ENCODE results near the gene G6PC1.
"Not testable (repeated sequence)": the region's sequence is repeated elsewhere in the genome, so short reads cannot be mapped to it uniquely, and the experiment has no call there.

The G6PC1 gene

DNA sequence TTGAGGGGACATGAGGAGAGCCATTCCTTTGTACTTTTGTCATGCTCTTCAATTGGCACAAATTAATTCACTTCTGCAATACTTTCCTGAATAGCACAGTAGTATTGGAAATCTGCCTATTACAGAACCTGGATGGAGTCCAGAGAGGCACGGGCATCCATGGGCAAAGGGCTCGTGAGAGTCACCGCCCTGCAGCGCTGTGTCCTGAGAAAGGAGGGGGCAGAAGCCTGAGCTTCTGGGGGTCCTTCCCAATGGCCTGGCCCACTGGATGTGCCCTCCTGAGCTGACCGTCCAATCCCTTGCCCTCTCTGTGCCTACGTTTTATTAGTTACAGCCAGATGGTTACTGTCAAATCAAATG is 3.5 kb downstream of the G6PC1 start:
- no peak for DNase-seq

DNA sequence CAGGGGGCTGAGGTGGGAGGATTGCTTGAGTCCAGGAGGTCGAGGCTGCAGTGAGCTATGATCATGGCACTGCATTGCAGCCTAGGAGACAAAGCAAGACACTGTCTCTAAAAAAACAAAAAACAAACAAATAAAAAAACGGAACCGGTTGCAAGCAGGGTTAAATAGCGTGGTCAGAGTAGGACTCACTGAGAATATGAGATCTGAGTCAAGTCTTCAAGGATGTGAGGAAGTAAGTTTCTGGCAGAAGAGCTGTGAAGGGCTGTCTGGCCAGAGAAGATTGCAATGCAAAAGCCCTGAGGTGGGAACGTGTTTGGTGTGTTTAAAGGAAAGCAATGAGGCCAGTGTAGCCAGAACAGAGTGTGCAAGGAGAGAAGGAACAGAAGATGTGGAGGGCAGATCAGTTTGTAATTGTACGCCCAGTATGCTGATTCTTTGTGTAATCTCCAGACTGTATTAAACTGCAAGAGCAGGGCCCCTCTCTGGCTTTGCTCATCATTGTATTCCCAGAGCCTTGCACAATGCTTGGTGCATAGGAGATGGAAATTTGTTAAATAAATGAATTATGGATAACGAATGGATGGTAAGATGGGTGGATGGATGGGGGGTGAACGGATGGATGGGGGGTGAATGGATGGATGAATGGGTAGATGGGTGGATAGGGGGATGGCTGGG is 6.3 kb downstream of the G6PC1 start:
- DNase-seq: no peak

DNA sequence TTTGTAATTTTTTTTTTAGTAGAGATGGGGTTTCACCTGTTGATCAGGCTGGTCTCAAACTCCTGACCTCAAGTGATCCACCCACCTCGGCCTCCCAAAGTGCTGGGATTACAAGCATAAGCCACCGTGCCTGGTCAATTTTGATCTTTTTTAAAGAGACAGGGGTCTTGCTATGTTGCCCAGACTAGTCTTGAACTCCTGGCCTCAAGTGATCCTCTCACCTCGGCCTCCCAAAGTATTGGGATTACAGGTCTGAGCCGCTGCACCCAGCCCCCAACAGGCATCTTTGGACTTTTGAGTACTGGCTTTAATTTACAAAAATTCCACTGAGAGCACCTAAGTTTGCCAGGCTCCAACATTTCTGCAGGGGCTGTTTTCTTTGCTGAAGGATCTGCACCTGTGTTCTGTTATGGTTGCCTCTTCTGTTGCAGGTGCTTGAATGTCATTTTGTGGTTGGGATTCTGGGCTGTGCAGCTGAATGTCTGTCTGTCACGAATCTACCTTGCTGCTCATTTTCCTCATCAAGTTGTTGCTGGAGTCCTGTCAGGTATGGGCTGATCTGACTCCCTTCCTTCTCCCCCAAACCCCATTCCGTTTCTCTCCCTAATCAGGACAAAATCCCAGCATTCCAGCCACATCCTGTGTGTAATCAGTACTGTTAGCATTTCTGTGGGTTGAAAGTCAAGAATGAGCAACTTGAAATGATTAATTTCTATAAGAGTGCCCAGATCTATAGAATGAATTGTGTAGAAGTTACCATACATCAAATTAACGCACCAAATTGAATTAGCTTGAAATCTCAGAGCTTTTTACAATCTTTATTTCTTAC is 8.5 kb downstream of the G6PC1 start:
- no peak for DNase-seq

DNA sequence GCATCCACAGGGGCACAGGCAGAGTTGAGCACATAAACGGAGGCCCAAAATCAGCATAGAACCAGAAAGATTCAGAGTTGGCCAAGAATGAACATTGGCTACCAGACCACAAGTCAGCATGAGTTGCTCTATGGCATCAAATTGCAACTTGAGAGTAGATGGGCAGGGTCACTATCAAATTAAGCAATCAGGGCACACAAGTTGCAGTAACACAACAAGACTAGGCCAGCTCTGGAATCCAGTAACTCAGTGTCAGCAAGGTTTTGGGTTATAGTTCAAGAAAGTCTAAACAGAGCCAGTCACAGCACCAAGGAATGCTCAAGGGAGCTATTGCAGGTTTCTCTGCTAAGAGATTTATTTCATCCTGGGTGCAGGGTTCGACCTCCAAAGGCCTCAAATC is 12.9 kb downstream of the G6PC1 start:
- DNase-seq: no peak

DNA sequence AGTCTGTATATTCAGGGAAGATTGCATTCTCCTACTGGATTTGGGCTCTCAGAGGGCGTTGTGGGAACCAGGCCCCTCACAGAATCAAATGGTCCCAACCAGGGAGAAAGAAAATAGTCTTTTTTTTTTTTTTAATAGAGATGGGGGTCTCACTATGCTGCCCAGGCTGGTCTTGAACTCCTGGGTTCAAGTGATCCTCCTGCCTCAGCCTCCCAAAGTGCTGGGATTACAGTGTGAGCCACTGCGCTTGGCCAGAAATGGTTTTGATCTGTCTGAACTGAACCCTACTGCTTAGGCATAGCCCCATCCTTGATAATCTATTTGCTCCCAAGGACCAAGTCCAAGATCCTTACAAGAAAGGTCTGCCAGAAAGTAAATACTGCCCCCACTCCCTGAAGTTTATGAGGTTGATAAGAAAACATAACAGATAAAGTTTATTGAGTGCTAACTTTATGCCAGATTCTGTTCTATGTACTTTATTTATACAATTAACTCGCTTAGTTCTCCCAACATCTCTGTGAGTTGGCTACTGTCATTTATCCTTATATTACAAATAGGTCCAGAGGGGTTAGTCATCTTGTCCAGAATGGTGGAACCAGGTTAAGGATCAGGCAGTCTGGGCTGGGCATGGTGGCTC is 13.5 kb downstream of the G6PC1 start:
- DNase-seq: no peak

DNA sequence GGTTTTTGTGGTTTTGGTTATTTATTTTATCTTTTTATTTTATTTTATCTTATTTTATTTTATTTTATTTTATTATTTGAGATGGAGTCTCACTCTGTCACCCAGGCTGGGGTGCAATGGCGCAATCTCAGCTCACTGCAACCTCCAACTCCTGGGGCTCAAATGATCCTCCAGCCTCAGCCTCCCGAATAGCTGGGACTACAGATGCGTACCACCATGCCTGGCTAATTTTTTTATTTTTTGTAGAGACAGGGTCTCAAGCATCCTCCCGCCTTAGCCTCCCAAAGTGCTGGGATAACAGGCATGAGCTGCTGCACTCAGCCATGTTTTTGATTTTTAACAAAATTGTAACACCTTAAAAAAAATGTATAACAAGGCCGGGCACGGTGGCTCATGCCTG is 14.7 kb downstream of the G6PC1 start:
- DNase-seq: not testable (repeated sequence)

DNA sequence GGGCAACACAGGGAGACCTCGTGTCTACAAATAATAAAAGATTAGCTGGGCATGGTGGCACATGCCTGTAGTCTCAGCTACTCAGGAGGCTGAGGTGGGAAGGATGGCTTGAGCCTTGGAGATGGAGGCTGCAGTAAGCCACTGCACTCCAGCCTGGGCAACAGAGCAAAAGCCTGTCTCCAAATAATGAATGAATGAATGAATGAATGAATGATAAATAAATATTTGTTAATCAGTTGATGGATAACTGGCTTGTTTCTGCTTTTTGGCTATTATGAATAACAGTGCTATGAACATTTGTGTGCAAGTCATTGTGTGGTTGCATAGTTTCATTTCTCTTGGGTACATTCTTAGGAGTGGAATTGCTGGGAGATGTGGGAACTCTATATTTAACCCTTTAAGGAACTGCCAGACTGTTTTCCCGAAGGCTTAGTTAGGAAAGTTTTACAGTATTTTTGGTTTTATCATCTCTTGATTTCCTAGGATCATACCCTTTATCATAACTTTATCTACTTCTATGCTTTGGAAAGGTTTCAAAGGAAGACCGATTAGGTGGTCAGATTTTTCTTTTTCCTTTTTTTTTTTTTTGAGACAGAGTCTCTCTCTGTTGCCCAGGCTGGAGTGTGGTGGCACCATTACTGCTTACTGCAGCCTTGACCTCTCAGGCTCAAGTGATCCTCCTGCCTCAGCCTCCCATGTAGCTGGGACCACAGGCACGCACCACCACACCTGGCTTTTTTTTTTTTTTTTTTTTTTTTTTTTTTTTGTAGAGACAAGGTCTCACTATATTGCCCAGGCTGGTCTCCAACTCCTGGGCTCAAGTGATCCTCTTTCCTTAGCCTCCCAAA is 16.0 kb downstream of the G6PC1 start:
- not testable (repeated sequence) for DNase-seq

DNA sequence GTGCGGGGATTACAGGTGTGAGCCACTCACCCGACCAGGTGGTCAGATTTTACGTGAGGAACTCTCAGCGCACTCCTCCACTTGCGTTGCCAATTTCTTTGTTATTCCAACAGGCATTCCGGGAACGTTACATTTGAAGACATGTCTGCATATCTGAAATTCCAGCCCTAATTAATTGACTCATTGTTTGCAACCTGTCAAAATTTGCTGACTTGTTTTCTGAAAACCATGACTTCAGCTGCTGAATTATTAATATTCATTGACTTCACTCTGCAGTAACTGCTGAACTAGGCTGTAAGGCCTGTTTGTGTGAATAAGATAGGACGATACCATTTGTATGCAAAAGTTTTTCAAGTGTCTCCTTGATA is 16.6 kb downstream of the G6PC1 start:
- no peak for DNase-seq

DNA sequence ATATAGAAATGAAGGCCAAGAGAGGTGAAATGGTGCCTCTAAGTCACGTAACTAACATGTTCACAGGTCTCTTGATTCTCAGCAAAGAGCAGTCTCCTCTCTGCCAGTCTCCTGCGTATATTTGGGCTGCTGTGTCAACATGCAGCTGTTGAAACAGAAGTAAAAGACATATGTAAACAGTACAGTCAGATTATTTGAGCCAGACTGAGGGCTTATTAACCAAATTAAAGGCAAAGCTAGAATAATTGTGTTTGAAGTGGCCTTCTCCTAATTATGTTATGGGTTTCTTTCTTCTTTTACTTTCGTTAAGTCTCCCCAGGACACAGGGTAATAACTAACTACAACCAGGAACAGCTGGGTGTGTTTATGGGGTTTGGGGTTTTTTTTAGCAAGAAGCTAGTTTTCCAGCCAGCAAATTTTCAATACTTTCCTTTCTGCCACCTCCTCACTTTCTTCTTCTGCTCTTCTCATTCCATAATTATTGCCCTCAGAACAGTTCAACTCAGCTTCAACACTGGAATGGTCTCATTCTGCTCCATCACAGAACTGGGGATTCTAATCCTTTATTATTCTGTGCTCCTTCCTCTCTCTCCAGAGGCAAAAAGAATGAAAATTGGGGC is 18.4 kb downstream of the G6PC1 start:
- DNase-seq: no peak

DNA sequence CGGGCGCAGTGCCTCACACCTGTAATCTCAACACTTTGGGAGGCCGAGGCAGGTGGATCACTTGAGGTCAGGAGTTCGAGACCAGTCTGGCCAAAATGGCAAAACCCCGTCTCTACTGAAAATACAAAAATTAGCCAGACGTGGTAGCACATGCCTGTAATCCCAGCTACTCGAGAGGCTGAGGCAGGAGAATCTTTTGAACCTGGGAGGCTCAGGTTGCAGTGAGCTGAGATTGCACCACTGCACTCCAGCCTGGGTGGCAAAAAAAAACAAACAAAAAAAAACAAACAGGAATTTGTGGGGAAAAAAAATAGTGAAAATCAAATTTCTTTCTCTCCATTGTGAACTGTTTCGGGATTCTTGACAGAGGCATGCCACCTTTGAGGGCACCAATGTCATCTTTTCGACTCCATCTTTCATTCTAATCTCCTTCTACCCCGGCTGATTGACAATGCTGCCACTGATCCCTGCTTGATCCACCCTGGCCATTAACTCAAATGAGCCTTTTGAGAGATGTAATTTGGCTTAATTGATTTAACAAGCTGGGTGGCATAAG is 19.0 kb downstream of the G6PC1 start:
- not testable (repeated sequence) for DNase-seq

DNA sequence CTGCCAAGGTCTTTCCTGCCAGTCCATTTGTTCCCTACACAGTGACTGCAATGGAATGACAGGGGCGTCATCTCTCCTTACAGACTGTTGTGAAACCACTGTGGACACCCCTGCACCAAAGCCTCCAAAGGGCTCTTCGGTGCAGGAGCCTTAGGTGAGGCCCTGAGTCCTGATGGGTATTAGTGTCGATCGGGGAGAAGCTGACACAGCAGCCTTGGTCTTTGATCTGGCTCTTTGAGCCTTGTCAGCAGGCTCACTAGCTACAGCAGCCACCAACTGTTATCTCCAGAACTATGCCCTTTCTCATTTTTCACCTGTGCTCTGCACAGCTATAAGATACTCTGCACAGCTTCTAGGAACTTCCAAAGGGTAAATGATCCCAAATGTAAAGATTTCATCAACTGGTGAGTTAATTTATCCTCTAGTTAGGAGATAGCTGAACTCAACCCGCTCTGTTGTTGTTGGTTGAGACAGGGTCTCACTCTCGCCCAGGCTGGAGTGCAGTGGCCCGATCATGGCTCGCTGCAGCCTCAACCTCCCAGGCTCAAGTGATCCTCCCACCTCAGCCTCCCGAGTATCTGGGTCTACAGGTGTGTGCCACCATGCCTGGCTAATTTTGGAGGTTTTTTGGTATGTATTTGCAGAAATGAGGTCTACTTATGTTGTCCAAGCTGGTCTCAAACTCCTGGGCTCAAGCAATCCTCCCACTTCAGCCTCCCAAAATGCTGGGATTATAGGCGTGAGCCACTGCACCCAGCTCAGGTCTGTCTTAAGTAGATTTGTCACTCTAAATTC is 19.7 kb downstream of the G6PC1 start:
- no peak for DNase-seq

DNA sequence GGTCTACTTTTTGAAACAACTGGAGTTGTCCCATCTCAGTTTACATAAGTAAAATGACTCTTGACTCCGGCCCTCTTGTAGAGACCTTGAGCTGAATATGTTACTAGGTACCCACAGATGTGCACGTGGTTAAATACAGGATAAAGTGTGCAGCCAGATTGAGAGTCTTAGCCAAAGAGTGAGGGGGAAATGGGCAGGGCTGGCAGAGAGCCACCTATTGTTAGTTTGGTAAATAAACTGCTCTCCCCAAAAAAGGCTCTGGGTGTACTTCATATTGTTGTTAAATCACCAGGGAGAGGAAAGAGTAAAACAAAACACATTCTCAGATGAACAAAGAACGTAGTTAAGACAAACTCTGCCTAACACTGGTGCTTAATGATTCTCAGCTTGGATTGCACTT is 20.3 kb downstream of the G6PC1 start:
- no peak for DNase-seq

DNA sequence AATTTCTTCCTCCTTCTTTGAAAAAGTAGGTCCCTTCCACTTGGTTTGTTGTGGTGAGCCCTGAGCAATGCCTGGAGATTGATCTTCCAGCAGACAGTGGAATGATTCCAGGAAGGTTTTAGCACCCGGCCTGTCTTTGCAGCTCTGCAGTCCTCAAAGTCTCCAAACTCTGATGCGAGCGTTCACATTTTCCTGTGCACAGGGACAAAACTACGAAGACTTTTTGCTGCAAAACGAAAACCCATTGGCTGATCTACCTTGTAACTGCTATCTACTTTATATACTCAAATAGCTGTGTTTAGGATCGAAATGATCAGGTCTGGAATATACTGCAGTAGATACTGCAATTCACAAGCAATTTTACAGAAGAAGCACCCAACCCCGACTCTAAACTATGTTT is 21.7 kb downstream of the G6PC1 start:
- no peak for DNase-seq

DNA sequence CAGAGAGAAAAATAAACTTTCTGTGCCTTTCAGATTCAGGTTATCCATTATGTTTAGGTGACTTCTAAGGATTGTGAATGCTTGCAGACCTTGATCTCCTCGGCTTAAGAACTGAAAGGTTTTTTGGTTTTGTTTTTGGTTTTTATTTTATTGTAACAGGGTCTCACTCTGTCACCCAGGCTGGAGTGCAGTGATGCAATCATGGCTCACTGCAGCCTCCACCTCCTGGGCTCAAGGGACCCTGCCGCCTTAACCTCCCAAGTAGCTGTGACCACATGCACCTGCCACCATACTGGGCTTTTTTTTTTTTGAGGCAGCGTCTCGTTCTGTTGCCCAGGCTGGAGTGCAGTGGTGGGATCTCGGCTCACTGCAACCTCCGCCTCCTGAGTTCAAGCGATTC is 22.9 kb downstream of the G6PC1 start:
- DNase-seq: not testable (repeated sequence)

DNA sequence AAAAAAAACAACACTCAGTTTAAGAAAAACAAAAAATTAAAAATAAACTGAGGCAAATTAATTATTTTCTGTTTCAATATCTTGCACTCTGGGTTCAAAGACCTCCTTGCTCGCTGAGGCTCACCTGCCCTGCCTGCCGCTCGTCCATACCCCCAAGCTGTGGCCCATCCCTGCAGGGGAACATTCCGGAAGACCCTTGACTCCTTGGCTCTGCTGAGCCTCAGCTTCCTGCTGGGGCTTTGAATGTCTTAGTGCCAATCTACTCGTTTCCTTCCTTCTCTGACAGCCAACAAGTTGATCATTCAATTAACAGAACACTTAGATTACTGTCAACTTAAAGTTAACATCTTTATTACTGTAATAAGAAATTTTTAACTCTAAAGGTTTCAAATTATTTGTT is 24.3 kb downstream of the G6PC1 start:
- no peak for DNase-seq

DNA sequence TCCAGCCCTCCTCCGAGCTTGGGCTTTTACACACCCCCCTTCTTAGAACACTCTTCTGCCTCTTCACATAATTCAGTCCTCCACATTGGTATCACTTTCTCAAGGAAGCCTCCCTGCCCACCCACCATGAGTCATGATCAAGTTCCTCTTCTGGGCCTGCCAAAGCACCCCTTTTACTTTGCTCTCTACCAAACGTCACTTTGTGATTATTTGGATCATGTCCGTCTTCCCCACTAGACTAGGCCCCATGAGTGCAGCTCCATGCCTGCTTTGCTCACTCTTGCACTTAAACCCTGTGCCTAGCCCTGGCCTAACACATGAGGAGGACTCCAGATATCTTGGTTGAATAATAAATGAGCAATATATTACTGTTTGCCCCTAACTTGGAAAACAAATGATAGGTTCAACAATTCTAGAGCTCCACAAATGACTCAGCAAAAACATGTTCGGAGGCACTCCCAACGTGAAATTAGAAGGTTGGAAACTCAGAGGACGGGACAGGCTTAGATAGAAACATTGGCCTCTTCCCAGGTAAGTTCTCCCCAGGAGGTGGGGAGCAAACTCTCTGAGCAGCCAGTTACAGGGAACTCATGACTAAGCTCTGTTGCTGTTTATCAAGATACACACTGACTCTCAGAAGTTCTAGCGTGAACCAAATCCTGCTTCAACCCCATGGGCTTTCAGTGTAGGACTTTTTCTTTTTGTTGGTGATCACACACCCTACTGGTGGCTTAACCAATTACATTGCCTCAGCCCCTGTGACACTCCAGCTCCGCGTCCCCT is 28.3 kb downstream of the G6PC1 start:
- DNase-seq: no peak

DNA sequence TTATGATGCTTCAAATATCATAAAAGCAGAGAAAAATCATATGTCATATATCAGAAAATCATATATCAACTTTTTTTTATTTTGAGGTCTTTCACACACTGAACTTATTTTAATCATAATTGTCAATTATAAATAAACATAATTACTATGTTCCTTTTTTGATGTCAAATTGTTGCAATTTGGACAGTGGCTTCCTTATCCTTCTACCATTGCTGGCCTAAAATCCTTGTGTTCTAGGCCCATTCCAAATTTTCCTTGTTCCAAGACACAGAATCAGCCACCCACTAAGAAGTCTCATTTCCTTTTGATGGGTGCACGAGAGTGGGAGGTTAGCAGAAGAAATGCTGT is 28.9 kb downstream of the G6PC1 start:
- no peak for DNase-seq

DNA sequence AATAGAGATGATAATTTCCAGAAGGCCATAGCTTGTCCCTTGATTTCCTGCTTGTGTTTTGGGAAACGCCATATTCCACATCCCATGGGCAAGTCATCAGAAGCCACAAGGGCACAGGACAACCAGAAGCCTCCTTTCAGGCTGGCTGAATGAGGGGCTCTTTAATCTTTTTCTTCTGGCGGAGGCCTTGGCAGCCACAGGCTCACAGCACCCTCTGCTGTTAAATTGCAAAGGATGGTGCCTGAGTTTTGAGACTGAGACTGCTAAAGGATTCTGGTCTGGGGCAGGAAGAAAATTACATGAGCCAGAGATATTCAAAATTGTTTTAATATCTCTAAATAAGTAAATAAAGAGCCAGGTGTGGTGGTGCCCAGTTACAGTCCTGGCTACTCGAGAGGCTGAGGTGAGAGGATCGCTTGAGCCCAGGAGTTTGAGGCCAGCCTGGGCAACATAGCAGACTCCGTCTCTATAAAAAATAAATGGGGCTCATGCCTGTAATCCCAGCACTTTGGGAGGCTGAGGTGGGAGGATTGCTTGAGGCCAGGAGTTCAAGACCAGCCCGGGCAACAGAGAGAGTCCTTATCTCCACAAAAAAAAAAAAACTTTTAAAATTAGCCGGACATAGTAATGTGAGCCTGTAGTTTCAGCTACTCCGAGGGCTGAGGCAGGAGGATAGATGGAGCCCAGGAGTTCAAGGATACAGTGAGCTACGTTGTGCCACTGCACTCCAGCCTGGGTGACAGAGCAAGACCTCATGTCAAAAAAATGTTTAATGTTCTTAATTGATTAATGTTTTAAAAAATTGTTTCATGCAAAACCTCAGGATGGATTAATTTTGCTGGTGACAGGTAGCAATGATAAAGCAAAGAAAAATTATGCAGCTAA is 37.4 kb downstream of the G6PC1 start:
- DNase-seq: no peak

DNA sequence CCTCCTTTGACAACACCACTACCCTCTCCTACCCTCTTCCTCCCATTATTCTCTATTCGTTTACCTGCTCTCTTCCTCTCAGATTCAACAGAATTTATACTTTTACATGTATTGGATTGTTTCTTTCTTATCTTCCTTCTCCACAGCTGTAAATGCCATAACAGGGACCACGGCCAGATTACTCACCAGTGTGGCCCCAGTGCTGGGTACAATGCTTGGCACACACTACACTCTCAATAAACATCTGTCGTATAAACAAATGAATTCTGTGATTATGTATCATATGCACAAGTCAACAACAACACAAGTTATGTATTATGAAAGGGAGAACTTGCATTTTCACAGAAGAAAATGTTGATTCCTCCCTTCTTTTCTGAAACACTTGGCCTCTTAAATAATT is 43.6 kb downstream of the G6PC1 start:
- no peak for DNase-seq

DNA sequence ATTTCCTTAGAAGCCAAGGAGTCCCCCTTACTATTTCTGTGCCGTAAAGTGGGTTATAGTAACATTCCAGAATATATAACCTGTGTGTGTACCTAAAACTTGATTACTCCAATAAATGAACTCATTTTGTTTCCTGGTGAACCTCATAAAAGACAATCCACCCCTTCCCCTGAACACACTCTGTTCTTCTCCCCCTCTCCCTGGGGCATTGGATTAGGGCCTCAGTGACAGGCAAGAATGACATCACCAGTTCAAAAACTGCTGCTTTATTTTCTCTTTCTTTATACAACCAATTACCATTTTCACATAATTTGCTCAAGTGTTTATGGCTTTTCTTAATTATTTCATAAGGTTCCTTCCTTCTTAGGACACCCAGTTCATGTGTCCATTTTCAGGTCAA is 46.2 kb downstream of the G6PC1 start:
- DNase-seq: no peak

All from activated gamma-delta T cell (primary cell).